ENCODE data around the gene CBLL1.

Gene CBLL1

DNA sequence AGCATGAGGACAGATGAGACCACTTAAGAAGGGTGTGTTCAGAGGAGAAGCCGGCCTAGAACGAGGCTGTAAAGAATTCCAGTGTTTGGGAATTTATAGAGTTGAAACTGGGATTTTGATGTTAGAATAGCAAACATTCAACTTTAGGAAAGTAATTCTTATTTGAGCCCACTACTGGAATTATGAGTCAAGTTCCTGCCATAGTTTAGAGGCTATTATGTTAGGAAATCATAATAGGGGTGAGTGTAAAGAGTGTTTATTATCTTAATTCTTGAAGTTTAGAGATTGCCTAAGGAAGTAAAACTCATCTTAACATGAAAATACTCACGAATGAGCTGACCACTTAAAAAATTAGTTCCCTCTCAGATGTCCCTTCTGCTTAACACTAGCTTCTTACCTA is 2.1 kb downstream of the CBLL1 start:
- no peak for DNase-seq

DNA sequence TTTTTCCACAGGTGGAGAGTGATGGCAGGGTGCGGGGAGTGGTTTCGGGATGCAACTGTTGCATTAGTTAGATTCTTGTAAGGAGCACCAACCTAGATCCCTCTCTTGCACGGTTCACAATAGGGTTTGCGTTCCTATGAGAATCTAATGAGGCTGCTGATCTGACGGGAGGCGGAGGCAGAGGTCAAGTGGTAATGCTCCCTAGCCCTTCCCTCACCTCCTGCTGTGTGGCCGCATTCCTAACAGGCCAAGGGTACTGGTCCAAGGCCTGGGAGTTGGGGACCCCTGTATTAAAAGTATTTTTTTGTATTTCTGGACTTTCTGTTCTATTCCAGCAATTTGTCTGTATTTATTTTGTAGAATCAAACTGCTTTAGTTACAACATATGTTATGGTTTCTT is 7.2 kb downstream of the CBLL1 start:
- DNase-seq, result no peak

DNA sequence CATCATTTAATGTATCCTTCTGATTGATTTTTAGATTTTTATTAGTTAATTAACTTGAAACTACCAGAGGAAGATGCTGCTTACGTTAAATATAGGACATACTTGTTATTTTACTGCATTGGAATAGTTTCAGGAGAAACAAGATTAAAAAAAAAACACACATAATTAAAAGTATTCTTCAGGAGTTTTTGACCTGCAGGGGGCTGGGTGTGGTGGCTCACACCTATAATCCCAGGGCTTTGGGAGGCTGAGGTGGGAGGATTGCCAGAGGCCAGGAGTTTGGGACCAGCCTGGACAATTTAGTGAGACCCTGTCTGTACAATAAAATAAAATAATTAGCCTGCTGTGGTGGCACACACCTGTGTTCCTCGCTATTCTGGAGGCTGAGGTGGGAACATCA is 10.7 kb downstream of the CBLL1 start:
- DNase-seq, result no peak

DNA sequence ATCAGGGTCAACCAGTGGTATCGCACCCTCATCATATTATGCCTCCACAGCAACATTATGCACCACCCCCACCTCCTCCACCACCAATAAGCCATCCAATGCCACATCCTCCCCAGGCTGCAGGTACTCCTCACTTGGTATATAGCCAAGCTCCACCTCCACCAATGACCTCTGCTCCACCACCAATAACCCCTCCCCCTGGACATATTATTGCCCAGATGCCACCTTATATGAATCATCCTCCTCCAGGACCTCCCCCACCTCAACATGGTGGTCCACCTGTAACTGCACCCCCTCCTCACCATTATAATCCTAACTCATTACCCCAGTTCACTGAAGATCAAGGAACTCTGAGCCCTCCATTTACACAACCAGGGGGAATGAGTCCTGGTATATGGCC is 14.7 kb downstream of the CBLL1 start:
- DNase-seq, result no peak

DNA sequence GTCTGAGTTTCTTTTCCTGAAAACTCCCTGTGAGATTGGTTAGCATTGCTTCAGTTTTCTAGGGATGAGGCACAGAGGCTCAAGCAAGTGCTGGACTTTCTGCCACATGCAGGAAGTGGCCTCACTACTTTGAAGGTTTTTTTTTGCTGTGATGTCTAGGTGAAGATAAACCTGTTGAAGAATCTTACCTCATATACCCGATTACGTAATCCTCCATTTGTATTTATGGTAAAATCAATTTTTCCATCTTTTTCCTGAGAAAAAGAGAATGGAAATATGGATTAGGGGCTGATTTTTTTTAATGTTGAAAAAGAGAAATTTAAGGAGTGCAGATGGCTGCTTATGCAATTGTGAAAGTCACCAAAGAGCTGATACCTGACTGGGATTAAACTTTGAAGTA is 23.4 kb downstream of the CBLL1 start:
- DNase-seq, result no peak

DNA sequence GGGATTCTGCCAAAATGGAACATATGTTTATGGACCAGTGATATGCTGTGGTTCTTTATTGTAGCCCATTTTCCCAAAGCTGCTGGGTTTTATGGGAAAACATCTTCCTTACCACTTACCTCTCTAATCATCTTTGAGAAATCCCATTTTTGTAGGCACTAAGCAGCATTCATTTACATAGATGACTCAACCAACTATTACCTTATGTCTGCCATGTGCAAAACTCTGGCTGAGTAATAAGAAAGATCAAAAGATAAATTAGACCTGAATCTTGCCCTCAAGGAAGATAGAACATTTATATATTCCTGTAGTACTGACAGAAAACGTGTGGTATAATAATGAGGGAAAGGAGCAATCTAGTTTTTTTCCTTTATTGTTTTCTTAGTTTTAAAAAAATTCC is 24.3 kb downstream of the CBLL1 start:
- DNase-seq, result no peak

DNA sequence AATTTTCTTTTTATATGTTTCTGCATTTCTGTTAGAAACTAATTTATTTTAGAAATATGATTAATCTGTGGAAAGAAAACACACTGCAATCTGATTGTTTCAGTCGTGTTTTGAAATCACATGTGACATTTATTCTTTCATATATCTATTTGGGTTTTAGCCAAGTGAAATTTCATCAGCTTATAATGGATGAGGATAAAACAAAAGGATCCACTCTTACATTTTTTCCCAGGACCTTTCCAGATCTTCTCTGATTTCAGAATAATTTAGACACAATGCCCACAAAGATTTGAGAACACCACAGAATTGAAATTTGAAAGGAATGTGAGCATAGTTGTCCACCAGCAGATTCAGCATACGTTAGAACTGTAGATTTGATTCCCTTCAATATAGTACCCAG is 29.1 kb downstream of the CBLL1 start:
- DNase-seq, result no peak

DNA sequence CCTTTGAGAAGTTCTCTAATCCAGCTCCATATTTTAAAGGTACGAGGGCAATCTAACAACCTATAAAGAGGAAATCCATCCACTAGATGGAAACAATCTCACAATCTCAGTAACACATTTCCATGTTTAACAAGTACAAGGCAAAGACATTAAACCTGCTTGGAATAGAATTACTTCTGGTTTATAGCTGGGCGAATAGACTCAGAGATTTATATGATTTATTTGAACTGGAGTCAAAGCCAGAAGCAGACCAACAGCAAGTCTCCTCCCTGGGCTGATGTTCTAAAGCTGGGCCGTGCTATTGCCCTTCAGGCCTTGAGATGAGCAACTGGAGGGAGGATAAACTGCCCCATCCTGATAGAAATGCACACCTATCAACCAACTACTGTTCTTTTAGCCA is 33.8 kb downstream of the CBLL1 start:
- DNase-seq, result no peak

DNA sequence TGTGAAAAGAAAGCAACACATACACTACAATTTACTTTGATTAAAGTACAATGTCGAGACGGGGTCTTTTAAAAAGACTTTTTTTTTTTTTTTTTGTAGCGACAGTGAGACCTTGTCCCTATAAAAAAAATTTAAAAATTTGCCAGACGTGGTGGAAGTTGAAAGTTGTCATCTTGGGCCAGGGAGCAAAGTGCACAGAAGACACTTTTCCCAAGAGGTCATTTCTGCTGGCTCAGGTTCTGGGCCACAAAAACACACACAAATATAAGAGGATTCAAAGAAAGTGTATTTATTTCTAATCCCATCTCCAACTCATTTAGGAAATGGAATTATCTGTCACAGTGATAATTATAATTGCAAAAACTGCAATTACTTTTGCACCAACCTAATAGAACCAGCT is 34.3 kb downstream of the CBLL1 start:
- DNase-seq, result no peak

DNA sequence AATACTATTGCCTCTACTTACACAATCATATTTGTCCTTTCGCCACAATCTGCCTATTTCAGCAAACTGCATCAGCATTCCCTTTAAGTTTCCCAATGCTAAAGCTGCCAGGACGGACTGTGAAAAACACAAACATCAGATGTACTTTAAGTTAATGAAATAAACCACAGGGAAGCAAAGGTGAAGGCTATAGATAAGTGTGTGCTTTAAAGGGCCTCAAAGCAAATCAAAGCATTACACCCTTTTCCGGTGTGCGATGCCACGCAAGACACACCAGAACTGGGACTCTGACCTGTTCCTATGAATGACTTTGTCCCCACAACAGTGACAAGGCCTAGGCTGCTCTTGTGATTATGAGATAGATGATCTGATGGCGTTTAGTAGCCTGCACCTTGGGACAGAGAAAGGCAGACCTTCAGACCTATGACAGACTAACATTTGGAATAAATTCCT is 35.7 kb downstream of the CBLL1 start:
- no peak for DNase-seq

DNA sequence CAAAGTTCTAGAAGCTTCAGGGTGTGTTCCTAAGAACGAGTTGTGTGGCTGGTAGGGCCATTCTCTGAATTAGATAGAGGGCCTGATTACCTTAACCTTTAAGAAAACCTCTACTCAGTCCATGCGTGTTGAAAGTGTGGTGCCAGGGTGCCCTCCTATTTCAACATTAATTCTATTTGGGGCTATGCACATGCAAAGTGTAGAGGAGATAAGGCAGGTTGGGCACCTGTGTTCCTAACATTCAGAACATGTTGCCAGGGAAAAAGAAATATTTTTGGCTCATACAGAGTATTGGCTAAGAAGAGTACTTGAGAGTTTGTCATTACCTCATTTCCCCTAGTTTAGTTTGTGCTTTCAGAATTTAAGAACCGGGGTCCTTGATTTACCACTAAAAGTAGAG is 38.4 kb downstream of the CBLL1 start:
- DNase-seq, result no peak

DNA sequence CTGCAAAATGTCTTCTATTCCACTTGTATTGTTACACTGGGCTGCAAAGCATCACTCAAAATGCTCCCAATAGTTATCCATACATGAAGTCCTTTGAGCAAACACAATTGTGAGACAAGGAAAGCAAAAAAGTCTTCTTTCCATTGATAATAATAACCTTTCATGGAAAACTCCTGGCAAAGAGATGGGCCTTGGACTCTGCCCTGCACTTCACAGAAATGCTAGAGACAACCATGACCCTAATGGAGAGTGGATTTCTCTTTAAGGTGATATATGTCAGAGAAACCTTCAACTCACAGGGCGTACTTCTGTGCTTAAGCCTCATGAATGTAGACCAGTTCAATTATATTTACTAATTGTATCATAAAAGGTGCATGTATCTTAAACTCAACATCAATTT is 39.7 kb downstream of the CBLL1 start:
- no peak for DNase-seq

DNA sequence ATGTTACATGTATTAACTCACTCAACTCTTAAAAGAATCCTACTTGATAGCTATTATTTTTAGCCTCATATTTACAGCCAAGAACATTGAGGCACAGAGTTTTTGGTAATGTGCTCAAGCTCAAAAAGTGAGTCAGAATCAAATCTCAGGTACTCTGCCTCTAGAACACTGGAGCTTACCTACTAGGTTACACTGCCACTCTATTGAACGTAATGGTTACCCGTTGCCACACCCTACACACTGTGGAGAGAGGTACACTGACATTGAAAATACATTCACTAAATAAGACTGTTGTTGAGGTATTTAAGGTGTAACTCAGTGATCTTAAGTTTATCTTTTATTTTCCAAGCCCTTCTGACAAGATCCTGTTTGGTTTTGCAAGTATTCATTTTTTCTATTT is 41.2 kb downstream of the CBLL1 start:
- DNase-seq, result no peak

DNA sequence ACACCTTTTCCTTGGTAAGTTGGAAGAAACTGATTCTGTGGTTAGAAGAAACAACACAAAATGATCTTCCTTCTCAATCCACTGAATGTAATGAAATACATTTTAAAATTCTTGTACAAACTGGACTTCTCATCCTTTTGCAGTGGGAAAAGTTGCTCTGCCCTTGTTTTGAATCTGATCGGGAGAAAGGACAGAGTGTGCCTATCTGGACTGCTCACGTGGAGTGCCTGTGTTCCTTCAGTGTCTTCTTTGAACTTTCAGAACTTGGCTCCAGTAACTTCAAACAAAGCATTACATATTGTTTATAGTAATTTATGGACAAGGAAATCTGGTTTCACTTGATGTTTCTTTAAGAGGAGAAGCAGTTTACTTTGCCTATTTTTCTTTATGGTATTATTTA is 42.0 kb downstream of the CBLL1 start:
- no peak for DNase-seq

DNA sequence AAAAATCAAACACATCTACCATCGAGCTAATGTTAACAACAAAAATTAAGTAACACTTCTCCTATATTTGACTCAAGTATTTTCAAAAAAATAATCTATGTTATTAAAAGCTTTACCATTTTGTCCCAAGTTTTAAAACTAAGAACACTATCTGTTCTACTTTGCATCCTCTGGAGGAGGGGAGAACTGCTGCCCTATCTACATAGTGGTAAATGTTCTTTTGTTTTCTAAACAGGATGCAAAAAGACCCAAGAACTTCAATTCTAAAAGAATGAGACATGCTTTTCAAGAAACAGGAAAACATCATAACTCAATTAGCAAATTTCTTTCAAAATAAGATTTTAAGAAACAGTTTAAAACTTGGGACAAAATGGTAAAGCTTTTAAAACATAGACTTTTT is 44.3 kb downstream of the CBLL1 start:
- no peak for DNase-seq

DNA sequence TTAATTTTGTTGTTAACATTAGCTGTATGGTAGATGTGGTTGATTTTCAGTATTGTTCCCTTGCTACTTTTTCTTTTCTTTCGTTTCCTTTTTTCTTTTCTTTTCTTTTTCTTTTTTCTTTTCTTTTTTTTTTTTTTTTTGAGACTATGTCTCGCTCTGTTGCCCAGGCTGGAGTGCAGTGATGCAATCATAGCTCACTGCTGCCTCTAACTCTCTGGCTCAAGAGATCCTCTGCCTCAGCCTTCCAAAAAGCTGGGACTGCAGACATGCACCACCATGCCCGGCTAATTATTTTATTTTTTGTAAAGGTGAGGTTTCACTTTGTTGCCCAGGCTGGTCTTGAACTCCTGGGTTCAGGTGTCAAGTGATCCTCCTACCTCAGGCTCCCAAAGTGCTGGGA is 44.7 kb downstream of the CBLL1 start:
- no peak for DNase-seq

DNA sequence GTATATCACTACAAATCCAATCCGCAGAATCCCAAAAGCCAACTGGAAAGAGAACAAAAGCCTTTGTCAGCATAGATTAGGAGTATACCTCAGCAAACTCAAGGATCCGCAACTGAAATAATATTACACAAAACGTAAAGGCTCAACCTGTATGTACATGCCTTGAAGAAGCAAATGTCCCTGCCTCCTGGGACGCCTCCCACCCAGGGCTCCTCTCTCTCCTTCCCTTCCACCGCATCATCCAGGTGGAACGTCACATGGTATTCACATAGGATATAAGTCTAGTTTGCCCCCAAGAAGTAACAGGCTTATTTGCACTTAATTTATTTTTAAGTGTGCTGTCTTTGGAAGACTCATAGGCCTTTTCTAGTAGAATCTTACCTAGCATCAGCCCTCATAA is 45.7 kb downstream of the CBLL1 start:
- no peak for DNase-seq

DNA sequence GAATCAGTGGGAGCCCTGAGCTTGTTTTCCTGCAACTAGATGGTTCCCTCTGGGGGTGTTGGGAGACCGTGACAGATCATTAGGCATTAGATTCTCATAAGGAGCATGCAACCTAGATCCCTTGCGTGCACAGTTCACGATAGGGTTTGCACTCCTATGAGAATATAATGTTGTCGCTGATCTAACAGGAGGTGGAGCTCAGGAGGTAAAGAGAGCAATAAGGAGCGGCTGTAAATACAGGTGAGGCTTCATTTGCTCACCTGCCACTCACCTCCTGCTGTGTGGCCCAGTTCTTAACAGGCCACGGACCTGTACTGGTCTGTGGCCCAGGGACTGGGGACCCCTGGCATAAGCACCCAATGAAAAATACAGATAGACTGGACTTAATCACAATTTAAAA is 48.4 kb downstream of the CBLL1 start:
- DNase-seq, result no peak

DNA sequence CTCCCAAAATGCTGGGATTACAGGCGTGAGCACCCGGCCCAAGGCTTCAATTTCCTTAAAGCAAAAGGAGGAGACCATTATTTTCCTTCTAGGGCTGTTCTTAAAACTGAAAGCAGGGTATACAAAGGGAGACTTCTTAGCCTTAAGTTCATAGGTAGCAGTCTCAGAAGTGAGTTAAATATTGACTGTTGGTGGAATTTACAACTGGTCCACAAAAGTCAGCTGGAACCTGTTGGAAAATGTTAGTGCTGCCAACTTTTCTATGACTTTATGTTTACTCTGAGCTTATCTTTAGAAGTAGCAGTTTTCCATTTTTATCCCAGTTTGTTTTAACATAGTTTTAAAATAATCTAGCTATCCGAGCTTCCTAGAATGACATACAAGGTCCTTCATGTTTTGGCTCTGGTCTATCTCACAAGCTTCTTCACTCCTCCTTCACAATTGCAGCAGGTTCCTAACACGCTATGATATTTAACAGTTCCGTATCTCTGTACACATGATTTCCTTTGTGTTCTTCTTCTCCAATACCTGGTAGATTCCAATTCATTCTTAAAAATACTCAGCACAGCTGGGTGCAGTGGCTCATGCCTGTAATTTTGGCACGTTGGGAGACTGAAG is 55.8 kb downstream of the CBLL1 start:
- no peak for DNase-seq

DNA sequence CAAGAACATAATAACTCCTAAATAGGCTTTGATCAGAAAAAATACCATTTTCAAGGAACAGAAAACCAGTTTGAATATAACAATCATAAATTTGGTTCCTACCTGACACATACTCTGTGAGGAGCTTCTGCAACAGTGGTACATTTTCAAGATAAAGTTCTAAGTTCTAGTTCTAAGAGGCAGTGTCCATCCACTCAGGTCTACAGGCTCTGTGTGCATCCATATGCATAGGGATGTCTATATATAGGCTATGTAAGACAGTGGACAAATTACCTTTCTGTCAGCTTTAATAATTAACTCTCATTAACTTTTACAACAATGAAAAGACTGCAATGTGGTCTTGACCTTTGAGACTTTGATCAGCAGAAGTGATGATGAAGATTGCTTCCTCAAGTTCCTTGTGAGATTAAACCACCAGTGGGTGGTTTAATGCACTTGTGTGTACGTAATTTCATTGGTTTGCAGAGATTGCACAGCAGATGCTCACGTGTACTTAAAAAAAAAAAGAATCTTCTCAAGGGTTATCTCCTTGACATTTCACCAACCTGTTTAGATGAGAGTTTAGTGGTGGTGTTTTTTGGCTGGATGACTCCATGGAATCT is 59.2 kb downstream of the CBLL1 start, which contains the start of gene SLC26A3:
Gene SLC26A3 (minus strand): TSS at position 215 of the 602 bp plus-strand sequence. CDS start 8,714 bp downstream, outside the sequence.
- no peak for DNase-seq

DNA sequence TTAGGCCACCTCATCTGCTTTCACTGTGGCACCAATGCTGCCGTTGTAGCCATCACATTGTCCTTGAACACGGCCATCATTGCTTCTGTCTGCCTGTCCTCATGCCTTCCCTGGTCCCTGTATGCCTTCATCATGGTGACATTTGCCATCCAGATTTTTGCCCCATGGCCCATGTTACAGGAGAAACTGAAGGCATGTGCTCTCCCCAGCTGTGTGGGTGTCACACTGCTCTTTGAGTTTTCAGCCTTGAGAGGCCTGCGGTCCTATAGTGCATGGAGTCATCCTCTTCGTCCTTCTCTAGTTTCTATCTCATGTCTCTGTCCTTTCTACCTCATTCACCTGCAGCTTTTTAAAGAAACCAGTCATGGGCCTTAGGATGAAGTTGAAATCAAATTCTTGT is 65.2 kb downstream of the CBLL1 start:
- no peak for DNase-seq

DNA sequence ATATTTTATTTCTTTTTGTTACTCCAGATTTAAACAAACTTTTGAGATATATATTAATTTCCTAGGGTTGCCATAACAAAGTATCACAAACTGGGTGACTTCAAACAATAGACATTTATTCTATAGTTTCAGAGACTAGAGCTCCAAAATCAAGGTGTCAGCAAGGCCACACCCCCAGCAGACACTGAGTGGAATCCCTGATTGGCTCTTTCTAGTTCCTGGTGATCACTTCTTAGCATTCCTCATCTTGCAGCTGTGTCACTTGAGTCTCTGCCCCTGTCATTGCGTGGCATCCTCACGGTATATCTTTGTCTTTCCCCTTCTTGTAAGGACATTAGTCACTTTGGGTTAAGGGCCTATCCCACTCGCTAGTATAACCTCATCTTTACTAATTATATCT is 66.7 kb downstream of the CBLL1 start:
- DNase-seq, result no peak
